NOMO-1 (cell line): ENCODE results near the gene TET2.

Source experiments
- DNase-seq, 2 experiments: peaks; one replicate each; lab custom pipeline; 2025; ENCODE audit not compliant: unreplicated experiment in 2 of 2; lab: John Stamatoyannopoulos, UW

The TET2 gene

DNA sequence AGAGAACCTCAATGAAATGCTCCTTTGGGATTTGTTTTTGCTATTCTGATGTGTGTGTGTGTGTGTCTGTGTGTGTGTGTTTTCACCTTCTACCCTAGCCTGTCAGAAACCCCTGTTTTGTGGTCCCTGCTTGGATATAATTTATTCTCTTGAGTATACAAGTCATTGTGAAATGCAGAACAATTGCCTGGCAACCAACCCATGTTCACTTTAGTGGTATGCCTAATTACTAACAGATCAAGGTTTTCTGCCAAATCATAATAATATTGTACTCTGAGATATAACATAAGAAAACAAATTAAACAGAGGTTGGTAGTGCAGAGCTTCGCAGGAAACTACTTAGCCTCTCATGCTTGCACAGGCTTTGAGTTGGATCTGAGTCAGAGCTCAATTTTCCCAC is 7.0 kb upstream of the TET2 start:
- DNase-seq, result peak in 1 of 2 experiments; percentile 27

DNA sequence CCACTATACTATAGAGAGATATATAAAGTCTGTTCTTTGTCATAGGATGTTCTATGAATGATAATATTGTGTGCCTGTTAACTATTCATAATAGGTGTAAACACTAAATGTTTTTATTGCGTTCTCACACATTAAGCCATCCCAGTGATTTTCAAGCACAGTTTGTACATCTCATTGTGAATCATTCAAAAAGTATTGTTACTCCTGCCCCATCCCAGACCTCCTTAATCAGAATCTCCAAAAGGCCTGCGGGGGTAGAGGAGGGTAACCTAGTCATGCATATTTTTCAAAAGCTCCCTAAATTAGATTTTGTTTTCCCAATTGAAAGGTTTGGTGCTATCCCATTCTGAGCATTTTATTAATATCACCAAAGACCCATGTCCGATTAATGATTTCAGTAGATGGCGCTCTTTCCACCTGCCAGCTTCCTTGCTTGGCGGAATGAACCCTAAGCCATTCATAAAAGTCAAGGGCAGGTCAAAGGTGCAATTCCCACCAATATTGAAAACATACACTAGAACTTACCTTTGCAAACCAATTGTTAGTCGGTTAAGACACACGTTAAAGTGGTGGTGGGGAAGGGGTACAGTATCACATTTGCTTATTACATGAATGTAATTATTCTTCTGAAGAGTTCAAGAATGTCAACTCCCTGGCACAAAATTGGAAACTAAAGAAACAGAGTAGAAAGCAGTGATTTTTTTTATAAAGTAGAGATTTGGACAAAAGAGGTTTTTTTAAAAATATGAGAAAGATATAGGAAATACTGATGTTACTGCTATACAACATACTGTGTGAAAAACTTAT is 5.8 kb upstream of the TET2 start:
- no peak for DNase-seq

DNA sequence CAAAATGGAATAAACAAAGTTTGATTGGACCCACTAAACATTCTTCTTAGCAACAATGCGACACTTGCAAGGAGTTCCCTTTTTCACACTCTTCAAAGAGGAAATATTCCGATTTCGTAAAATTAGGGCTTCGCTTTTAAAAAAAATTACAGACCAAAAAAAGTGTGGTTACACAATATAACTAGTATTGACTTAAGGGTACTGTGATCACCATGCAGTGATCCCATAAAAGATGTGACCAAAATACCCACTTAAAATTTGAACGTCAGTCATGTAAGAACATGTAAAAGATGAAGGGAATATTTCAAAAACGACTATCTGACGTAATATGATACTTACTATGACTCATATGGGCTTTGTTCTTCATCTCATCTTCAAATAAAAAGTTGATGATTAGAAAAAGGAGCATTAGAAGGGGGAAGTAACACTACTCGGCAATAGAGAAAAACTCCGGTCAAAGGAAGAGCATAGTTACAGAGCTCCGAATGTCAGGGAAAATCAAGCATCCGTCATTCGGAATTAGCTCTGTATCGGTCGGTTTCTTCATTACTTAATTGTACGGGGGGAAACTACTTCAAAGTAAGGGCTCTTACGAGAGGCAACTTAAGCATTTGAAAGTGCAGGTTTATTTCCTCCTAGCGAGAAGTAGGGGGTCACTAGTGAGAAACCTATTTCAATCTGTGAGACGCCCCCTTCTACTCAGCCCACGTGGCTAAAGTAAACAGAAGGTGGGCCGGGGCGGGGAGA is 1.3 kb upstream of the TET2 start:
- DNase-seq, result peak; percentile 80 to 95

GRCh38 chr4:105145903-105146275 is 787 bp upstream of the TET2 start:
- DNase-seq, result peak; percentile 56 to 59

- no peak for DNase-seq
These were observed 408 bp downstream of the TET2 start for GRCh38 chr4:105147016-105147552.

DNA sequence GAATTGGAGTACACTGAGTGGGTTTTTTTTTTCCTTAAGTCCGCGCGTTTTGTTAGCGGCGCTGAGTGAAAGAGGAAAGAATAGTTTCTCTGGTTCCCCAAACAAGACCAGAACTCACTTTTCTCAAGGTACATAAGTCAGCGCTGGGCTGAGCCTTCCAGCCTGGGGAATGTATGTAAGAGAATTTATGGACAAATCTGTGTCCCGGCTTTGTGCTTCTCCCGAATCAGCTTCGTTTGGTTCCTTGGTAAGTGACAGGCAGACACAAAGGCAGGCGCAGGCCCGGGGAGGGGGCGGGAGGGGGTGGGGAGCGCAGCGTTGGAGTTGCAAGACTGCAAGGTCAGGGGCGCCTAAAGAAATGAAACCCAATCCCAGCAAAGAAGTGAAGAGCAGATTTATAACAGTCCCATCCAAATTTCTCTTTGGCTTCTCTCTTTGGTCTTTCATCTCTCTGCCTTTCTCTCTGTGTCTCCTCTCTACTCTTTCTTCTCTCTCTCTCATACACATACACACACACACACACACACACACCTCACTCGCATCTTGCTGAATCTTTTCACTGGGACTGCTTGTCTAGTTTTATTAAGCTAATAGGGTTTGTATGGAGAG is 981 bp downstream of the TET2 start:
- peak; percentile 57 to 64 for DNase-seq

DNA sequence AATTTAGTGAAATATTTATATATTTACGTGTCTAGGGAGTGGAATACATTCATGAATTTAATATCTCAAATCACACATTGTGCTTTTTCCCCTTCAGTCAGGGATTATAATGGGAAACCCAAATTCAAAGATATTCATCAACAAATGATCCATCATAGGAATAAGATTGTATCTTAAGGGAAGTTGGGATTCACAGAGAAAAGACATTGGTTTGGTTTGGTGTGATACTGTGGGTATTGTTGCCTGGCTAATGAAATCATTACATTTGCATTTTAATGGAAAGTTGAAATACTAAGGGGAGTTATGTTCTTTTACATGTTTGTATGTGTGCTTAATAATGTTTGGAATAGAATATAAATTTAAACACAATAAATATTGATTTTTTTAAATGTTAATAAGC is 1.7 kb downstream of the TET2 start:
- DNase-seq, result no peak

DNA sequence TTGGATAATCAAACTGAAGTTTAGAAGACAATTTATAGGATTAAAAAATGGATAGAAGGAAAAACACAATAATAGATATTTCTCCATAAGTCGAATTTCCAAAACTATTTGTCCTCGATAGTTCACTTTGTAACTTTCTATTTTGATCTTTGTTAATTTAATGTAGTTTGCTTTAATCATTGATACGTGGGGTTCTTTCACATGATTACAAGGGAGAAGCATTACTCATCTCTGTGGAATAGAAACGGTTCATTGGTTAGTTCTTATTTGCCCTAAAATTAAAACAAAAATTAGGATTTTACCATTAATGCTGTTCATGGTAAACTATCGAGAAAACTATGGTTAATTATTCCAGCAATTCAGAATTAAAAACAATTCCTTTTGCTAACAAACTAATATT is 2.1 kb downstream of the TET2 start:
- no peak for DNase-seq

GRCh38 chr4:105149771-105150170 is 3.1 kb downstream of the TET2 start:
- peak; percentile 21 to 75 for DNase-seq

GRCh38 chr4:105150503-105150902 is 3.8 kb downstream of the TET2 start:
- no peak for DNase-seq

GRCh38 chr4:105153749-105154148 is 7.1 kb downstream of the TET2 start:
- DNase-seq, result no peak

DNA sequence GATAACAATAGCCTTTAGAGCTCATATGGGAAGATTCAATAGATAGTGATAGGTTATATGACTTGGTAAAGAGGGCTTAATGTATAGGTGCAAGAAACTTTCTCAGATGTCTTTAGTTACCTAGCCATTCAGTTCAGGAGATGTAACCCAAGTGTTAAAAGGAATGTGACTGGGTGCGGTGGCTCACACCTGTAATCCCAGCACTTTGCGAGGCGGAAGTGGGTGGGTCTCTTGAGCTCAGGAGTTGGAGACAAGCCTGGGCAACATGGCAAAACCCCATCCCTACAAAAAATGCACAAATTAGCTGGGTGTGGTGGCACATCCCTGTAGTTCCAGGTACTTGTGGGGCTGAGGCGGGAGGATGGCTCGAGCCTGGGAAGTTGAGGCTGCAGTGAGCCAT is 7.9 kb downstream of the TET2 start:
- no peak for DNase-seq

DNA sequence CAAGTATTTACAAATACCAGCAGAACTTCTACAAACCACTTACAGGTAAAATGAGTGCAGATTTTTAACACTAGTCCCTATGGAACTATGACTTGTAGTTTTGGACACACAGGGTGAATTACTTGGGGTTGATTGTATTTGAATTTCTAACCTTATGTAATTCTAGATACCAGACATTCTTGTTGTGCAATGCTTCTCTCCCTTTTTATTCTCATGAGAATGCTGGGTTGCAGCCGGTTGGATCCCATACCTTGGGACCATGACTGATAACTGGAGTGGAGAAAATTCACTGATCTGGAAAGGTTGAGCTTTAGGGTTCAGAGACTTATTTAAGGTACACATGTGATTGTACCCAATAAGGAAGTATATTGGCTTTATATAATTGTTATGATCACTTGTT is 8.8 kb downstream of the TET2 start:
- DNase-seq, result no peak

- DNase-seq, result no peak
These were observed 12.2 kb downstream of the TET2 start for GRCh38 chr4:105158837-105159236.

- no peak for DNase-seq
These were observed 15.6 kb downstream of the TET2 start for GRCh38 chr4:105162123-105162796.

- DNase-seq, result no peak
These were observed 17.9 kb downstream of the TET2 start for GRCh38 chr4:105164548-105164947.

DNA sequence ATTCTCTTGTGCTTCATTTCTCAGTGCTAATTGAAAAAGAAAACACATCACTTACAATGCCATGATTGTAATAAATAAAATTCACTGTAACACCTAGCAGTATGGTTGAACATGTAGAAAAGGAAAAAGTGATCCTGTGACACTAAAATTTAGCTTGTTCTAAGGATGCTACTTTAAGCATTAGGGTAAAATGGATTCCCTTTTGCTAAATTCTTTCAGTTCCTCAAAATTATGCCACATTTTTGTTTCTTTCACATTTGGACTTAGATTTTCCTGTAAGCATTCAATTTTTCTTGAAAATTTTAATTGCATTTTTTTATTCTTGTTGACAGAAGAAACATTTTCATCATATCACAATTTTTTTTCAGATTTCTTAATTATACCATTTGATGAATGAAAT is 19.4 kb downstream of the TET2 start:
- DNase-seq, result peak in 1 of 2 experiments; percentile 41

- DNase-seq, result peak; percentile 21 to 50
These were observed 24.0 kb downstream of the TET2 start for GRCh38 chr4:105170711-105171110.

- DNase-seq, result no peak
These were observed 25.2 kb downstream of the TET2 start for GRCh38 chr4:105171912-105172311.

- DNase-seq, result no peak
These were observed 27.4 kb downstream of the TET2 start for GRCh38 chr4:105174098-105174497.
